B cell (primary cell): ENCODE measurements around the gene PPP1R12B. TPM values are rescaled to one million over a fixed set of nuclear protein-coding genes. Genes with fewer than 3 reads are reported as not detected.
"Not testable (repeated sequence)": the region's sequence is repeated elsewhere in the genome, so short reads cannot be mapped to it uniquely, and the experiment has no call there.

ENCODE experiments used
- ATAC-seq: fragments of 200-7000 bp; cut with Tn5 transposase; one replicate; pipeline ENCODE4 v1.10.0; 2021; ENCODE audit warnings: low read depth, mild to moderate bottlenecking, moderate number of reproducible peaks, moderate library complexity
- CTCF ChIA-PET: fragments of 350-600 bp; sonication (Branson Sonifier 250); formaldehyde crosslinking; loops from one replicate; lab custom pipeline; 2021; ENCODE audit warnings: antibody characterized with exemption, inconsistent platforms; lab: Charles Lee
- POLR2A ChIA-PET: fragments of 350-600 bp; sonication (Branson Sonifier 250); formaldehyde crosslinking; loops from one replicate; lab custom pipeline; 2021; ENCODE audit warnings: antibody characterized with exemption; lab: Charles Lee
- DNase-seq: peaks from one replicate; pipeline ENCODE4 v3.0.0; 2013
- H2AFZ ChIP-seq: 2 replicates; pipeline ENCODE4 v1.6.1; 2012; ENCODE audit warnings: mild to moderate bottlenecking, low read depth, low read length; ENCODE audit not compliant: insufficient read depth, poor library complexity, severe bottlenecking
- H3K27ac ChIP-seq, 2 donors: 1 replicate in 1 of 2; 2 replicates in 1 of 2; pipeline ENCODE4 v1.5.1; 2012 to 2013; ENCODE audit warnings: low read length in 2 of 2, mild to moderate bottlenecking in 2 of 2, moderate library complexity in 1 of 2
- H3K27me3 ChIP-seq, 4 experiments: fragments of 200-600 bp in 1 of 4; sonication (generic) in 1 of 4; replicated peaks in 1 of 4; 1 replicate in 2 of 4; 2 replicates in 2 of 4; pipeline versions ENCODE4 v1.6.1 to v1.7.0; 2013 to 2016; ENCODE audit warnings: low read length in 3 of 4, mild to moderate bottlenecking in 2 of 4, mixed read lengths in 1 of 4, moderate library complexity in 1 of 4; ENCODE audit not compliant: insufficient read depth in 4 of 4, control insufficient read depth in 3 of 4; ENCODE audit errors: control extremely low read depth in 1 of 4
- H3K36me3 ChIP-seq, 2 experiments: replicated peaks in 1 of 2; 1 replicate in 1 of 2; 2 replicates in 1 of 2; pipeline versions ENCODE4 v1.6.1 to v1.7.1; 2013; ENCODE audit warnings: low read length in 1 of 2; ENCODE audit not compliant: insufficient read depth in 2 of 2, control insufficient read depth in 1 of 2; ENCODE audit errors: control extremely low read depth in 1 of 2, extremely low read depth in 1 of 2
- H3K4me1 ChIP-seq, 2 donors: fragments of 200-600 bp in 1 of 2; sonication (generic) in 1 of 2; 1 replicate in 1 of 2; 2 replicates in 1 of 2; pipeline versions ENCODE4 v1.5.1 to v1.6.1; 2013 to 2017; ENCODE audit warnings: low read length in 2 of 2; ENCODE audit not compliant: control insufficient read depth in 2 of 2, insufficient read depth in 2 of 2
- H3K4me2 ChIP-seq: replicated peaks from 2 replicates; pipeline ENCODE3; 2012; ENCODE audit warnings: mild to moderate bottlenecking, low read depth, low read length; ENCODE audit not compliant: poor library complexity, severe bottlenecking
- H3K4me3 ChIP-seq, 5 experiments: fragments of 200-600 bp in 1 of 5; sonication (generic) in 1 of 5; 1 replicate in 3 of 5; 2 replicates in 2 of 5; pipeline versions ENCODE4 v1.5.1 to v1.7.0; 2011 to 2016; ENCODE audit warnings: low read length in 4 of 5, mild to moderate bottlenecking in 4 of 5, low read depth in 2 of 5, control low read depth in 1 of 5, moderate library complexity in 1 of 5; ENCODE audit not compliant: insufficient read depth in 1 of 5; ENCODE audit errors: control extremely low read depth in 1 of 5, extremely low read depth in 1 of 5
- H3K79me2 ChIP-seq: fragments of 200-600 bp; sonication (generic); one replicate; pipeline ENCODE4 v1.6.0; 2016; ENCODE audit warnings: low read length; ENCODE audit not compliant: control insufficient read depth, insufficient read depth
- H3K9ac ChIP-seq: fragments of 200-600 bp; sonication (generic); 2 replicates; pipeline ENCODE4 v1.6.1; 2017; ENCODE audit warnings: mild to moderate bottlenecking, low read length, moderate library complexity
- H3K9me3 ChIP-seq, 3 donors: one replicate each; pipeline versions ENCODE4 v1.6.1 to v1.7.1; 2013; ENCODE audit warnings: low read length in 2 of 3; ENCODE audit not compliant: control insufficient read depth in 2 of 3, insufficient read depth in 1 of 3; ENCODE audit errors: control extremely low read depth in 1 of 3
- H4K20me1 ChIP-seq: 2 replicates; pipeline ENCODE4 v1.6.0; 2012; ENCODE audit warnings: mild to moderate bottlenecking, low read length; ENCODE audit not compliant: insufficient read depth, control insufficient read depth, poor library complexity, severe bottlenecking
- H3K27ac Mint-ChIP-seq: one replicate; pipeline ENCODE4 v1.8.0; 2021; ENCODE audit warnings: mixed read lengths
- H3K27me3 Mint-ChIP-seq: one replicate; pipeline ENCODE4 v1.8.0; 2021; ENCODE audit warnings: mixed read lengths
- H3K4me1 Mint-ChIP-seq: one replicate; pipeline ENCODE4 v1.8.0; 2021; ENCODE audit warnings: mixed read lengths
- H3K4me3 Mint-ChIP-seq: one replicate; pipeline ENCODE4 v1.8.0; 2021; ENCODE audit warnings: mixed read lengths
- H3K9me3 Mint-ChIP-seq: one replicate; pipeline ENCODE4 v1.8.0; 2022; ENCODE audit warnings: mixed read lengths; ENCODE audit not compliant: insufficient read depth
- WGBS: methylation state at CpG from one replicate; pipeline ENCODE4 v1.1.5; 2013; ENCODE audit warnings: missing lambda C conversion rate; ENCODE audit not compliant: insufficient coverage; 5-methylcytosine and 5-hydroxymethylcytosine counted together
- intact Hi-C: fragments of 100-400 bp; cut with micrococcal nuclease; formaldehyde crosslinking; loops from one replicate; pipeline ENCODE4 v1.10.0; 2022
- polyA plus RNA-seq: library from polyadenylated mRNA; depleted of rRNA; stranded (reverse); fragments of >200 nt; gene quantifications from 2 replicates; pipeline ENCODE4 v1.2.3, GENCODE V29; 2012
- total RNA-seq, 2 donors: library from RNA; stranded (reverse); fragments of 120-200 nt in 1 of 2; gene quantifications; 1 replicate in 1 of 2; 2 replicates in 1 of 2; pipeline versions ENCODE4 v1.2.3 to v1.2.4, GENCODE V29; 2013 to 2022

Gene PPP1R12B
- total and polyA plus RNA-seq, 2 donors (not counting 1 experiment from before 2014, with no cell fraction given) = 7.1 to 49.6 TPM

GRCh38 chr1:202398439-202398838 is 49.9 kb downstream of the PPP1R12B start:
- H3K9ac ChIP-seq, H3K9me3 Mint-ChIP-seq, H4K20me1 ChIP-seq, intact Hi-C loops, H3K4me1 Mint-ChIP-seq, H2AFZ ChIP-seq, H3K4me1 ChIP-seq, H3K27ac ChIP-seq, H3K4me3 Mint-ChIP-seq, H3K79me2 ChIP-seq, H3K36me3 ChIP-seq, ATAC-seq, H3K27me3 Mint-ChIP-seq, H3K9me3 ChIP-seq, H3K27ac Mint-ChIP-seq, H3K27me3 ChIP-seq, H3K4me3 ChIP-seq, POLR2A ChIA-PET, DNase-seq, H3K4me2 ChIP-seq: not testable (repeated sequence)
- CTCF ChIA-PET = interaction anchor here (0.7 kb wide), 1 partner anchor 637 kb away, joined by 3 read pairs; no protein-coding TSS in a partner anchor
- no CpG with 5 or more reads among the region's 1 CpG for WGBS

- H2AFZ ChIP-seq, ATAC-seq, POLR2A ChIA-PET, DNase-seq, H3K4me1 ChIP-seq, H3K4me2 ChIP-seq, H3K27ac Mint-ChIP-seq, H3K4me3 Mint-ChIP-seq, H3K36me3 ChIP-seq, H3K9me3 Mint-ChIP-seq, H3K27me3 Mint-ChIP-seq, H3K4me1 Mint-ChIP-seq, H3K9me3 ChIP-seq, H3K4me3 ChIP-seq, H3K9ac ChIP-seq, H3K79me2 ChIP-seq, CTCF ChIA-PET, H3K27me3 ChIP-seq, H4K20me1 ChIP-seq, intact Hi-C loops, H3K27ac ChIP-seq: not testable (repeated sequence)
- WGBS = no CpG with 5 or more reads among the region's 1 CpG
Measured at GRCh38 chr1:202401771-202402170, 53.3 kb downstream of the PPP1R12B start.

- H3K27ac Mint-ChIP-seq, H3K4me3 ChIP-seq, CTCF ChIA-PET: not testable (repeated sequence)
Measured at GRCh38 chr1:202403381-202403780, 54.9 kb downstream of the PPP1R12B start.

More at GRCh38 chr1:202403381-202403780, 54.9 kb downstream of the PPP1R12B start:
- H3K4me2 ChIP-seq, H3K9me3 ChIP-seq, POLR2A ChIA-PET, intact Hi-C loops, H3K27me3 Mint-ChIP-seq, H4K20me1 ChIP-seq, H2AFZ ChIP-seq, DNase-seq, ATAC-seq, H3K4me1 Mint-ChIP-seq, H3K4me3 Mint-ChIP-seq, H3K36me3 ChIP-seq, H3K9me3 Mint-ChIP-seq, H3K4me1 ChIP-seq, H3K27me3 ChIP-seq, H3K27ac ChIP-seq, H3K9ac ChIP-seq, H3K79me2 ChIP-seq: not testable (repeated sequence)
- WGBS = no CpG with 5 or more reads among the region's 2 CpGs
